Bronchial epithelial cell (primary cell): ENCODE measurements around the gene SPI1. TPM values are rescaled to one million over a fixed set of nuclear protein-coding genes. Genes with fewer than 3 reads are reported as not detected.

Source experiments
- DNase-seq: peaks from one replicate; pipeline ENCODE4 v3.0.0-alpha.2; 2010; ENCODE audit warnings: low read depth
- FAIRE-seq: peaks from 2 replicates; lab custom pipeline; 2011; peaks lifted over from hg19 to GRCh38; lab: Jason Lieb, UNC
- H3K27me3 ChIP-seq: 2 replicates; pipeline ENCODE4 v1.5.1; 2011; ENCODE audit warnings: low read length; ENCODE audit not compliant: control insufficient read depth, insufficient read depth
- H3K36me3 ChIP-seq: 2 replicates; pipeline ENCODE4 v1.5.1; 2011; ENCODE audit warnings: low read length; ENCODE audit not compliant: control insufficient read depth, insufficient read depth
- H3K4me3 ChIP-seq: 2 replicates; pipeline ENCODE4 v1.5.1; 2011; ENCODE audit warnings: mild to moderate bottlenecking, low read depth, low read length, control low read depth
- CTCF ChIP-seq: IDR thresholded peaks from 2 replicates; pipeline ENCODE4 v1.5.1; 2011; ENCODE audit warnings: mild to moderate bottlenecking, moderate library complexity, low read length, control low read depth, inconsistent platforms; ENCODE audit not compliant: insufficient read depth, severe bottlenecking
- total RNA-seq: library from RNA; depleted of rRNA; stranded (reverse); fragments of >200 nt; gene quantifications from 2 replicates; pipeline ENCODE4 v1.2.1, GENCODE V29; 2014

SPI1 gene
- total RNA-seq, 1 donor from 2014 or later, result not detected

GRCh38 chr11:47329987-47330931 is 48.1 kb downstream of the SPI1 start:
- DNase-seq, result peak; percentile 20

DNA sequence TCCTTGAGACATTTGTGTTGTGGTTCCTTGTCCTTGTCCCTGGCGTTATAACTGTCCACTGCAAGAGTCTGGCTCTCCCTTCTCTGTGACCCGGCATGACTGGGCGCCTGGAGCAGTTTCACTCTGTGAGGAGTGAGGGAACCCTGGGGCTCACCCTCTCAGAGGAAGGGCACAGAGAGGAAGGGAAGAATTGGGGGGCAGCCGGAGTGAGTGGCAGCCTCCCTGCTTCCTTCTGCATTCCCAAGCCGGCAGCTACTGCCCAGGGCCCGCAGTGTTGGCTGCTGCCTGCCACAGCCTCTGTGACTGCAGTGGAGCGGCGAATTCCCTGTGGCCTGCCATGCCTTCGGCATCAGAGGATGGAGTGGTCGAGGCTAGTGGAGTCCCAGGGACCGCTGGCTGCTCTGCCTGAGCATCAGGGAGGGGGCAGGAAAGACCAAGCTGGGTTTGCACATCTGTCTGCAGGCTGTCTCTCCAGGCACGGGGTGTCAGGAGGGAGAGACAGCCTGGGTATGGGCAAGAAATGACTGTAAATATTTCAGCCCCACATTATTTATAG is 48.8 kb downstream of the SPI1 start:
- DNase-seq (no peak), FAIRE-seq (no peak)
- no peak overlapping the region for H3K4me3 ChIP-seq
- H3K27me3 ChIP-seq, result no peaks in the 10 kb centered on the region
- TF ChIP-seq CTCF, result no peak
- H3K36me3 ChIP-seq, result peaks cover 13% of the 10 kb centered on the region

More at GRCh38 chr11:47329987-47330931, 48.1 kb downstream of the SPI1 start:
- TF ChIP-seq CTCF, result no peak
- H3K4me3 ChIP-seq, result no peak overlapping the region
- no peak for FAIRE-seq
- H3K36me3 ChIP-seq, result peaks cover 12% of the 10 kb centered on the region
- H3K27me3 ChIP-seq, result no peaks in the 10 kb centered on the region

GRCh38 chr11:47328449-47329390 is 49.6 kb downstream of the SPI1 start:
- TF ChIP-seq CTCF, result no peak
- no peak overlapping the region for H3K4me3 ChIP-seq
- peaks cover 13% of the 10 kb centered on the region for H3K36me3 ChIP-seq
- DNase-seq (no peak), FAIRE-seq (no peak)
- no peaks in the 10 kb centered on the region for H3K27me3 ChIP-seq

- H3K27me3 ChIP-seq, result no peaks in the 10 kb centered on the region
- DNase-seq (no peak), FAIRE-seq (peak; percentile 47)
- H3K4me3 ChIP-seq, result no peak overlapping the region
- peaks cover 13% of the 10 kb centered on the region for H3K36me3 ChIP-seq
- TF ChIP-seq CTCF, result no peak
Observed at GRCh38 chr11:47327949-47328348, 50.4 kb downstream of the SPI1 start.

DNA sequence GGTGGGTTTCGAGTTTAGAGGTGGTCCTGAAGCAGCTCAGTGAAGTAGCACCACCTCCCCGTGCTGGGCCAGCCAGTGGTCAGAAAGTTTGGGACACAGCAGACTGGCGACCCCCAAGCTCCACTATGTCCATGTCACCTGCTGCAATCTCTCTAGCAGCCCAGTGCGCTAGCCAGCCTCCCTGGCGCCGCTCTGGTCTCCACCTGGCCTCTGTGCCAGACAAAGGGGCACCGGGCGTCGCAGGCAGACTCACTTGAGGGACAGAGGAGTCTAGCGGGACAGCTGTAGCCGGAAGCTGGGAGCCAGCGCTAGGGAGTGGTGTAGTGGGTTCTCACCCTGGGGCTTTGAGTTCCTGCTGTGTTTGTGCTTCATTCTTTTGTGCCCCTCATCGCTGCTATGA is 51.3 kb downstream of the SPI1 start:
- FAIRE-seq (no peak), DNase-seq (no peak)
- Histone ChIP-seq H3K36me3 (peaks cover 13% of the 10 kb centered on the region), H3K27me3 (no peaks in the 10 kb centered on the region), H3K4me3 (no peak overlapping the region)
- no peak for TF ChIP-seq CTCF
